ENCODE results near the gene RB1. TPM values are rescaled to one million over a fixed set of nuclear protein-coding genes. Genes with fewer than 3 reads are reported as not detected.

The RB1 gene
- total and polyA plus RNA-seq, 2 experiments from 2014 or later, result 19.5 to 22.3 TPM

DNA sequence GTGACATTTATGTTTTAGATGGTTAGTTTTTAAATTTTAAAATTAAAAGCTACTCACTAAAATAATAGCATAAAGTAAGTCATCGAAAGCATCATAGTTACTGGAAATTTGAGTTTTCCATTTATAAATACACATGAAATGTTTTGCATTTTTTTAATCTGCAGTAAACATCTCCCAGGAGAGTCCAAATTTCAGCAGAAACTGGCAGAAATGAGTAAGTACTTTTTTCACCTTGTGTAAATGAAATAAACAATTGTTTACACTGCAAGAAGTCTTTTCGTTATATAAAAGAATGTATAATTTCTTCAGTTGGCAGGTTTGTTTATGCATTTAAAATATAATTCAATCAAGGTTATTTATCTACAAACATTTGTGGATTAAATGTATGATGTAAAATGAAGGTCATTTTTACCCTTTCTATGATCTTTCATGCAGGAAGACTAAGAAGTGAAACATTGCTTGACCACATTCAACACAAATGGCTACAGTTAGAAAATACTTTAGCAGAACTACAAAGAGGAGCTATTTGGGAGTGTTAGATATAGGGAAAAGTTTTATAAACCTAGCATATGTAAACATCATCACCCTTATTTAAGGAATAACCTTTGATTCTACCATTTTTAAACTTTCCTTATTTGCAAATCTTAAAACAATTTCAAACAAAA is 173.8 kb downstream of the RB1 start:
- TF ChIP-seq, protein P1, sequence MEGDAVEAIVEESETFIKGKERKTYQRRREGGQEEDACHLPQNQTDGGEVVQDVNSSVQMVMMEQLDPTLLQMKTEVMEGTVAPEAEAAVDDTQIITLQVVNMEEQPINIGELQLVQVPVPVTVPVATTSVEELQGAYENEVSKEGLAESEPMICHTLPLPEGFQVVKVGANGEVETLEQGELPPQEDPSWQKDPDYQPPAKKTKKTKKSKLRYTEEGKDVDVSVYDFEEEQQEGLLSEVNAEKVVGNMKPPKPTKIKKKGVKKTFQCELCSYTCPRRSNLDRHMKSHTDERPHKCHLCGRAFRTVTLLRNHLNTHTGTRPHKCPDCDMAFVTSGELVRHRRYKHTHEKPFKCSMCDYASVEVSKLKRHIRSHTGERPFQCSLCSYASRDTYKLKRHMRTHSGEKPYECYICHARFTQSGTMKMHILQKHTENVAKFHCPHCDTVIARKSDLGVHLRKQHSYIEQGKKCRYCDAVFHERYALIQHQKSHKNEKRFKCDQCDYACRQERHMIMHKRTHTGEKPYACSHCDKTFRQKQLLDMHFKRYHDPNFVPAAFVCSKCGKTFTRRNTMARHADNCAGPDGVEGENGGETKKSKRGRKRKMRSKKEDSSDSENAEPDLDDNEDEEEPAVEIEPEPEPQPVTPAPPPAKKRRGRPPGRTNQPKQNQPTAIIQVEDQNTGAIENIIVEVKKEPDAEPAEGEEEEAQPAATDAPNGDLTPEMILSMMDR (conservative IDR thresholded peaks at IDR 0.05; ENCODE audit: low read depth in 2 of 2), result no peak
- TF ChIP-seq NANOG (IDR thresholded peaks at IDR 0.05; ENCODE audit: borderline replicate concordance) (no peak), STAT1 (IDR thresholded peaks at IDR 0.05; ENCODE audit: unreplicated experiment) (no peak), EZH2phosphoT487 (IDR thresholded peaks at IDR 0.05; ENCODE audit: unreplicated experiment) (no peak)
- TF ChIP-seq, protein P2, sequence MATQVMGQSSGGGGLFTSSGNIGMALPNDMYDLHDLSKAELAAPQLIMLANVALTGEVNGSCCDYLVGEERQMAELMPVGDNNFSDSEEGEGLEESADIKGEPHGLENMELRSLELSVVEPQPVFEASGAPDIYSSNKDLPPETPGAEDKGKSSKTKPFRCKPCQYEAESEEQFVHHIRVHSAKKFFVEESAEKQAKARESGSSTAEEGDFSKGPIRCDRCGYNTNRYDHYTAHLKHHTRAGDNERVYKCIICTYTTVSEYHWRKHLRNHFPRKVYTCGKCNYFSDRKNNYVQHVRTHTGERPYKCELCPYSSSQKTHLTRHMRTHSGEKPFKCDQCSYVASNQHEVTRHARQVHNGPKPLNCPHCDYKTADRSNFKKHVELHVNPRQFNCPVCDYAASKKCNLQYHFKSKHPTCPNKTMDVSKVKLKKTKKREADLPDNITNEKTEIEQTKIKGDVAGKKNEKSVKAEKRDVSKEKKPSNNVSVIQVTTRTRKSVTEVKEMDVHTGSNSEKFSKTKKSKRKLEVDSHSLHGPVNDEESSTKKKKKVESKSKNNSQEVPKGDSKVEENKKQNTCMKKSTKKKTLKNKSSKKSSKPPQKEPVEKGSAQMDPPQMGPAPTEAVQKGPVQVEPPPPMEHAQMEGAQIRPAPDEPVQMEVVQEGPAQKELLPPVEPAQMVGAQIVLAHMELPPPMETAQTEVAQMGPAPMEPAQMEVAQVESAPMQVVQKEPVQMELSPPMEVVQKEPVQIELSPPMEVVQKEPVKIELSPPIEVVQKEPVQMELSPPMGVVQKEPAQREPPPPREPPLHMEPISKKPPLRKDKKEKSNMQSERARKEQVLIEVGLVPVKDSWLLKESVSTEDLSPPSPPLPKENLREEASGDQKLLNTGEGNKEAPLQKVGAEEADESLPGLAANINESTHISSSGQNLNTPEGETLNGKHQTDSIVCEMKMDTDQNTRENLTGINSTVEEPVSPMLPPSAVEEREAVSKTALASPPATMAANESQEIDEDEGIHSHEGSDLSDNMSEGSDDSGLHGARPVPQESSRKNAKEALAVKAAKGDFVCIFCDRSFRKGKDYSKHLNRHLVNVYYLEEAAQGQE (IDR thresholded peaks at IDR 0.05; ENCODE audit: unreplicated experiment), result no peak
- TF ChIP-seq, protein P3, sequence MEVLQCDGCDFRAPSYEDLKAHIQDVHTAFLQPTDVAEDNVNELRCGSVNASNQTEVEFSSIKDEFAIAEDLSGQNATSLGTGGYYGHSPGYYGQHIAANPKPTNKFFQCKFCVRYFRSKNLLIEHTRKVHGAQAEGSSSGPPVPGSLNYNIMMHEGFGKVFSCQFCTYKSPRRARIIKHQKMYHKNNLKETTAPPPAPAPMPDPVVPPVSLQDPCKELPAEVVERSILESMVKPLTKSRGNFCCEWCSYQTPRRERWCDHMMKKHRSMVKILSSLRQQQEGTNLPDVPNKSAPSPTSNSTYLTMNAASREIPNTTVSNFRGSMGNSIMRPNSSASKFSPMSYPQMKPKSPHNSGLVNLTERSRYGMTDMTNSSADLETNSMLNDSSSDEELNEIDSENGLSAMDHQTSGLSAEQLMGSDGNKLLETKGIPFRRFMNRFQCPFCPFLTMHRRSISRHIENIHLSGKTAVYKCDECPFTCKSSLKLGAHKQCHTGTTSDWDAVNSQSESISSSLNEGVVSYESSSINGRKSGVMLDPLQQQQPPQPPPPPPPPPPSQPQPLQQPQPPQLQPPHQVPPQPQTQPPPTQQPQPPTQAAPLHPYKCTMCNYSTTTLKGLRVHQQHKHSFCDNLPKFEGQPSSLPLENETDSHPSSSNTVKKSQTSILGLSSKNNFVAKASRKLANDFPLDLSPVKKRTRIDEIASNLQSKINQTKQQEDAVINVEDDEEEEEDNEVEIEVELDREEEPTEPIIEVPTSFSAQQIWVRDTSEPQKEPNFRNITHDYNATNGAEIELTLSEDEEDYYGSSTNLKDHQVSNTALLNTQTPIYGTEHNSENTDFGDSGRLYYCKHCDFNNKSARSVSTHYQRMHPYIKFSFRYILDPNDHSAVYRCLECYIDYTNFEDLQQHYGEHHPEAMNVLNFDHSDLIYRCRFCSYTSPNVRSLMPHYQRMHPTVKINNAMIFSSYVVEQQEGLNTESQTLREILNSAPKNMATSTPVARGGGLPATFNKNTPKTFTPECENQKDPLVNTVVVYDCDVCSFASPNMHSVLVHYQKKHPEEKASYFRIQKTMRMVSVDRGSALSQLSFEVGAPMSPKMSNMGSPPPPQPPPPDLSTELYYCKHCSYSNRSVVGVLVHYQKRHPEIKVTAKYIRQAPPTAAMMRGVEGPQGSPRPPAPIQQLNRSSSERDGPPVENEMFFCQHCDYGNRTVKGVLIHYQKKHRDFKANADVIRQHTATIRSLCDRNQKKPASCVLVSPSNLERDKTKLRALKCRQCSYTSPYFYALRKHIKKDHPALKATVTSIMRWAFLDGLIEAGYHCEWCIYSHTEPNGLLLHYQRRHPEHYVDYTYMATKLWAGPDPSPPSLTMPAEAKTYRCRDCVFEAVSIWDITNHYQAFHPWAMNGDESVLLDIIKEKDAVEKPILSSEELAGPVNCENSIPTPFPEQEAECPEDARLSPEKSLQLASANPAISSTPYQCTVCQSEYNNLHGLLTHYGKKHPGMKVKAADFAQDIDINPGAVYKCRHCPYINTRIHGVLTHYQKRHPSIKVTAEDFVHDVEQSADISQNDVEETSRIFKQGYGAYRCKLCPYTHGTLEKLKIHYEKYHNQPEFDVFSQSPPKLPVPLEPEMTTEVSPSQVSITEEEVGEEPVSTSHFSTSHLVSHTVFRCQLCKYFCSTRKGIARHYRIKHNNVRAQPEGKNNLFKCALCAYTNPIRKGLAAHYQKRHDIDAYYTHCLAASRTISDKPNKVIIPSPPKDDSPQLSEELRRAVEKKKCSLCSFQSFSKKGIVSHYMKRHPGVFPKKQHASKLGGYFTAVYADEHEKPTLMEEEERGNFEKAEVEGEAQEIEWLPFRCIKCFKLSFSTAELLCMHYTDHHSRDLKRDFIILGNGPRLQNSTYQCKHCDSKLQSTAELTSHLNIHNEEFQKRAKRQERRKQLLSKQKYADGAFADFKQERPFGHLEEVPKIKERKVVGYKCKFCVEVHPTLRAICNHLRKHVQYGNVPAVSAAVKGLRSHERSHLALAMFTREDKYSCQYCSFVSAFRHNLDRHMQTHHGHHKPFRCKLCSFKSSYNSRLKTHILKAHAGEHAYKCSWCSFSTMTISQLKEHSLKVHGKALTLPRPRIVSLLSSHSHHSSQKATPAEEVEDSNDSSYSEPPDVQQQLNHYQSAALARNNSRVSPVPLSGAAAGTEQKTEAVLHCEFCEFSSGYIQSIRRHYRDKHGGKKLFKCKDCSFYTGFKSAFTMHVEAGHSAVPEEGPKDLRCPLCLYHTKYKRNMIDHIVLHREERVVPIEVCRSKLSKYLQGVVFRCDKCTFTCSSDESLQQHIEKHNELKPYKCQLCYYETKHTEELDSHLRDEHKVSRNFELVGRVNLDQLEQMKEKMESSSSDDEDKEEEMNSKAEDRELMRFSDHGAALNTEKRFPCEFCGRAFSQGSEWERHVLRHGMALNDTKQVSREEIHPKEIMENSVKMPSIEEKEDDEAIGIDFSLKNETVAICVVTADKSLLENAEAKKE (CRISPR knock-in tag; IDR thresholded peaks at IDR 0.05), result no peak
- no peak overlapping the region for H3K27ac ChIP-seq (ENCODE audit: low read depth)
- Mint-ChIP-seq H3K27me3 (ENCODE audit: insufficient read depth, low read depth, poor library complexity) (no peaks in the 10 kb centered on the region), H3K27ac (no peak overlapping the region), H3K4me3 (no peak overlapping the region), H3K36me3 (ENCODE audit: low read depth) (no peaks in the 10 kb centered on the region), H3K9me3 (no peaks in the 10 kb centered on the region), H3K4me1 (no peaks in the 10 kb centered on the region)
- no peaks in the 10 kb centered on the region for H3F3A ChIP-seq (replicated peaks; ENCODE audit: low read depth)
- ATAC-seq (no peak), DNase-seq (ENCODE audit: low spot score) (no peak)
- no peaks in the 10 kb centered on the region for H3K79me2 ChIP-seq (replicated peaks; ENCODE audit: insufficient read depth)
- H3K4me2 ChIP-seq, result no peak overlapping the region
- peaks cover 7% of the 10 kb centered on the region; the same call in 1 of the 2 replicates for H3K9me2 ChIP-seq (ENCODE audit: insufficient read depth)
- H3K4me1 ChIP-seq (ENCODE audit: insufficient read depth), result no peaks in the 10 kb centered on the region
- H3K4me3 ChIP-seq, result no peak overlapping the region
- 0 out of 2 replicates have a peak, but pooled peaks cover 6% of the 10 kb centered on the region for H4K20me1 ChIP-seq (replicated peaks; ENCODE audit: insufficient read depth)
- H3K36me3 ChIP-seq (ENCODE audit: insufficient read depth), result no peaks in the 10 kb centered on the region
- no peak overlapping the region for H2AFZ ChIP-seq
- no peaks in the 10 kb centered on the region for H3K27me3 ChIP-seq (ENCODE audit: insufficient read depth)

Data from GM23338 (cell line).